Measurements from ENCODE around the gene NLGN1.

NLGN1 gene

DNA sequence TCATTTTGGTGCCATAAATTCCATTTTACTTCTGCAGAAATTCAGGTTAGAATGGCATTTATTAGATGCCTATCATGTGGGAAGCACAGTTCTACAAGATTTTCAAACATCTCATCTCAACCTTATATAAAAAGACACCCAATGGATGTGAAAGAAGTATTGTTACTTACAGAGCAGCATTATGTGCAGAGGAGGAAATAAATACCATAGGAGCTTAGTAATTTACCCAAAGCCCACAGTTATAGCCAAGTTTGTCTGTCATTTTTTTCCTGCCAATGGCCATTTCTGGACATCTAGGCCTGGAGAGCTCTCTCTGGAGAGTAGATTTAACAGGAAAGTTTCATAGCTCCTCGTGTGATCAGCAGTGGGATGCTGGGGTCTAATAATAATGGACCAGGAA, 802.2 kb downstream of the NLGN1 start:
- no peak for TF ChIP-seq SNAI2 (CRISPR knock-in tag; IDR thresholded peaks at IDR 0.05)
- no peak for TF ChIP-seq PATZ1 (CRISPR knock-in tag; IDR thresholded peaks at IDR 0.05; ENCODE audit: borderline replicate concordance)
- no peak for TF ChIP-seq CSDC2 (CRISPR knock-in tag; IDR thresholded peaks at IDR 0.05)
- no peak for TF ChIP-seq ESRRG (CRISPR knock-in tag; IDR thresholded peaks at IDR 0.05)
- no peak for TF ChIP-seq ZNF70 (CRISPR knock-in tag; IDR thresholded peaks at IDR 0.05)
- no peak for TF ChIP-seq ISL1 (CRISPR knock-in tag; IDR thresholded peaks at IDR 0.05)
- no peak for TF ChIP-seq OSR1 (CRISPR knock-in tag; IDR thresholded peaks at IDR 0.05)
- TF ChIP-seq TOX (CRISPR knock-in tag; IDR thresholded peaks at IDR 0.05; ENCODE audit: borderline replicate concordance) = no peak
- TF ChIP-seq TSHZ2 (CRISPR knock-in tag; IDR thresholded peaks at IDR 0.05) = no peak
- TF ChIP-seq, protein P1, sequence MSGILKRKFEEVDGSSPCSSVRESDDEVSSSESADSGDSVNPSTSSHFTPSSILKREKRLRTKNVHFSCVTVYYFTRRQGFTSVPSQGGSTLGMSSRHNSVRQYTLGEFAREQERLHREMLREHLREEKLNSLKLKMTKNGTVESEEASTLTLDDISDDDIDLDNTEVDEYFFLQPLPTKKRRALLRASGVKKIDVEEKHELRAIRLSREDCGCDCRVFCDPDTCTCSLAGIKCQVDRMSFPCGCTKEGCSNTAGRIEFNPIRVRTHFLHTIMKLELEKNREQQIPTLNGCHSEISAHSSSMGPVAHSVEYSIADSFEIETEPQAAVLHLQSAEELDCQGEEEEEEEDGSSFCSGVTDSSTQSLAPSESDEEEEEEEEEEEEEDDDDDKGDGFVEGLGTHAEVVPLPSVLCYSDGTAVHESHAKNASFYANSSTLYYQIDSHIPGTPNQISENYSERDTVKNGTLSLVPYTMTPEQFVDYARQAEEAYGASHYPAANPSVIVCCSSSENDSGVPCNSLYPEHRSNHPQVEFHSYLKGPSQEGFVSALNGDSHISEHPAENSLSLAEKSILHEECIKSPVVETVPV (CRISPR knock-in tag; IDR thresholded peaks at IDR 0.05) = no peak
- no peak for TF ChIP-seq GLIS3 (CRISPR knock-in tag; IDR thresholded peaks at IDR 0.05)
- no peak for TF ChIP-seq ZNF565 (CRISPR knock-in tag; conservative IDR thresholded peaks at IDR 0.05; ENCODE audit: low read depth)
- no peak for TF ChIP-seq ZC3H10 (CRISPR knock-in tag; IDR thresholded peaks at IDR 0.05)
- no peak for TF ChIP-seq PPARA (CRISPR knock-in tag; IDR thresholded peaks at IDR 0.05; ENCODE audit: borderline replicate concordance)
- TF ChIP-seq ZFP3 (CRISPR knock-in tag; IDR thresholded peaks at IDR 0.05) = no peak
- TF ChIP-seq, protein P2, sequence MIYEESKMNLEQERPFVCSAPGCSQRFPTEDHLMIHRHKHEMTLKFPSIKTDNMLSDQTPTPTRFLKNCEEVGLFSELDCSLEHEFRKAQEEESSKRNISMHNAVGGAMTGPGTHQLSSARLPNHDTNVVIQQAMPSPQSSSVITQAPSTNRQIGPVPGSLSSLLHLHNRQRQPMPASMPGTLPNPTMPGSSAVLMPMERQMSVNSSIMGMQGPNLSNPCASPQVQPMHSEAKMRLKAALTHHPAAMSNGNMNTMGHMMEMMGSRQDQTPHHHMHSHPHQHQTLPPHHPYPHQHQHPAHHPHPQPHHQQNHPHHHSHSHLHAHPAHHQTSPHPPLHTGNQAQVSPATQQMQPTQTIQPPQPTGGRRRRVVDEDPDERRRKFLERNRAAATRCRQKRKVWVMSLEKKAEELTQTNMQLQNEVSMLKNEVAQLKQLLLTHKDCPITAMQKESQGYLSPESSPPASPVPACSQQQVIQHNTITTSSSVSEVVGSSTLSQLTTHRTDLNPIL (CRISPR knock-in tag; IDR thresholded peaks at IDR 0.05; ENCODE audit: low read depth) = no peak
- TF ChIP-seq ZNF8 (CRISPR knock-in tag; IDR thresholded peaks at IDR 0.05) = no peak
- TF ChIP-seq, protein P3, sequence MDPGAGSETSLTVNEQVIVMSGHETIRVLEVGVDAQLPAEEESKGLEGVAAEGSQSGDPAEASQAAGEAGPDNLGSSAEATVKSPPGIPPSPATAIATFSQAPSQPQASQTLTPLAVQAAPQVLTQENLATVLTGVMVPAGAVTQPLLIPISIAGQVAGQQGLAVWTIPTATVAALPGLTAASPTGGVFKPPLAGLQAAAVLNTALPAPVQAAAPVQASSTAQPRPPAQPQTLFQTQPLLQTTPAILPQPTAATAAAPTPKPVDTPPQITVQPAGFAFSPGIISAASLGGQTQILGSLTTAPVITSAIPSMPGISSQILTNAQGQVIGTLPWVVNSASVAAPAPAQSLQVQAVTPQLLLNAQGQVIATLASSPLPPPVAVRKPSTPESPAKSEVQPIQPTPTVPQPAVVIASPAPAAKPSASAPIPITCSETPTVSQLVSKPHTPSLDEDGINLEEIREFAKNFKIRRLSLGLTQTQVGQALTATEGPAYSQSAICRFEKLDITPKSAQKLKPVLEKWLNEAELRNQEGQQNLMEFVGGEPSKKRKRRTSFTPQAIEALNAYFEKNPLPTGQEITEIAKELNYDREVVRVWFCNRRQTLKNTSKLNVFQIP (CRISPR knock-in tag; IDR thresholded peaks at IDR 0.05; ENCODE audit: borderline replicate concordance, low read depth) = no peak
- TF ChIP-seq RARB (CRISPR knock-in tag; IDR thresholded peaks at IDR 0.05) = no peak

GRCh38 chr3:174202116-174202515, 804.6 kb downstream of the NLGN1 start:
- no peak for ATAC-seq
- TF ChIP-seq, protein P1 (CRISPR knock-in tag; IDR thresholded peaks at IDR 0.05) = no peak
- TF ChIP-seq ESRRG (CRISPR knock-in tag; IDR thresholded peaks at IDR 0.05) (no peak), TCF4 (CRISPR knock-in tag; IDR thresholded peaks at IDR 0.05; ENCODE audit: borderline replicate concordance) (no peak), SNAI2 (CRISPR knock-in tag; IDR thresholded peaks at IDR 0.05) (no peak)

More for the DNA sequence above, 802.2 kb downstream of the NLGN1 start:
- no peak for ATAC-seq

DNA sequence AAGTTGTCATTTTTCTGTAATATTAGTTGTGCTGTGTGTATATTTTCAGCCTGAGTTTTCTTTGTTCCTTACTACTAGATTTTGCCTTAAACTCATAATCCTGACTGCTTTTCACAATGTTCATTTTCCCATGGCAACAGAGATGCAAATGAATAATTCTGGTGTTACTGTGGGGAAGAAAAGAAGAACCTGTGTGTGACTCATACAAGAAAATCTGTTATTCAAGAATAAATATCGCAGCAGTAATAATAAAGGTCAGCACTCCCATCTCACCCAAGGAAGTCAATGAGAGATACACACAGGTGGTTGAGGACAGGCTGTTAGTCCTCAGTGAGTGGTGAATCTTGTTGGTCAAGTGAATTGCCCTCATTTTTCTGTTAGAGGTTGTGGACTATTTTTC, 805.0 kb downstream of the NLGN1 start:
- no peak for ATAC-seq
- TF ChIP-seq, protein P2 (CRISPR knock-in tag; IDR thresholded peaks at IDR 0.05; ENCODE audit: low read depth) = no peak
- TF ChIP-seq ESRRG (CRISPR knock-in tag; IDR thresholded peaks at IDR 0.05) (no peak), ZNF565 (CRISPR knock-in tag; conservative IDR thresholded peaks at IDR 0.05; ENCODE audit: low read depth) (no peak), ZFP3 (CRISPR knock-in tag; IDR thresholded peaks at IDR 0.05) (no peak), ZC3H10 (CRISPR knock-in tag; IDR thresholded peaks at IDR 0.05) (no peak), CSDC2 (CRISPR knock-in tag; IDR thresholded peaks at IDR 0.05) (no peak), RARB (CRISPR knock-in tag; IDR thresholded peaks at IDR 0.05) (no peak), PATZ1 (CRISPR knock-in tag; IDR thresholded peaks at IDR 0.05; ENCODE audit: borderline replicate concordance) (no peak), BACH2 (CRISPR knock-in tag; IDR thresholded peaks at IDR 0.05; ENCODE audit: borderline replicate concordance) (no peak), SNAI2 (CRISPR knock-in tag; IDR thresholded peaks at IDR 0.05) (no peak)
- TF ChIP-seq, protein P3 (CRISPR knock-in tag; IDR thresholded peaks at IDR 0.05; ENCODE audit: borderline replicate concordance, low read depth) = no peak

Measured in SK-N-SH treated with all-trans-retinoic acid at 6 μM for 48 hours (cell line).